Liver (tissue), 3 donors: ENCODE measurements around the gene TBC1D12.

Source experiments
- TAF1 ChIP-seq: conservative IDR thresholded peaks from 2 replicates; pipeline ENCODE4 v1.6.1; 2016; ENCODE audit warnings: antibody characterized with exemption, mild to moderate bottlenecking
- TF ChIP-seq, protein P1 (sequence below): fragments of 150-350 bp; IDR thresholded peaks from 2 replicates; pipeline ENCODE4 v1.5.1; 2017; ENCODE audit warnings: improper control_type of control experiment, low read depth, low read length; ENCODE audit not compliant: missing input control
- donor health status: healthy.
- donor health status: healthy.

DNA sequence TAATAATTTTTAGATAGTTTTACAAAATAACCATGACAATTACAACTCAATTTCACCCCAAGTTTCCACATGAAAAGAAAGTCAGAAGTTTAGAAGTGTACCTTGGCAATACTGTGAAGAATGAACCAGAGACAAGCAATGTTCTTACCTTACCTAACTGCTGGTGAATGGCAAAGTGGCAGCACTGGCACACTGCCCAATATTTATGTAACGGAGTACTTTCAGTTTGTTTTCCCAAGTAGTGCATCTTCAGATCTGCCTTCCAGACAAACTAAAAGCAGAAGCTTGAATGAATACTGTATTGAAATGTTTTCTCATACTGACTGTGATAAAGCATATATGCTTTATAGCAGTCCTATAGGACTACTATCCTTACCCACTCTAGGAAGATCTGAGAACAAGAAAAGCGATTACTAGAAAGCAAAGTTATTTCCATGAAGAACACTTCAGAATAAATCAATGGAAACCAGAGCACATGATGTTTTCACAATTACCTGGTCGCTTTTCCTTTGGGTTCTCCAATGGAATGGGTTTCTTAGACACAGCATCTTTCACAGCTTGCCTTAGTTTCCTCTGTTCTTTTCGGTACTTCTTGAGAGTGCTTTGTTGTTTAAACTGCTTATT is 41.1 kb upstream of the TBC1D12 start:
- TF ChIP-seq, protein P1, sequence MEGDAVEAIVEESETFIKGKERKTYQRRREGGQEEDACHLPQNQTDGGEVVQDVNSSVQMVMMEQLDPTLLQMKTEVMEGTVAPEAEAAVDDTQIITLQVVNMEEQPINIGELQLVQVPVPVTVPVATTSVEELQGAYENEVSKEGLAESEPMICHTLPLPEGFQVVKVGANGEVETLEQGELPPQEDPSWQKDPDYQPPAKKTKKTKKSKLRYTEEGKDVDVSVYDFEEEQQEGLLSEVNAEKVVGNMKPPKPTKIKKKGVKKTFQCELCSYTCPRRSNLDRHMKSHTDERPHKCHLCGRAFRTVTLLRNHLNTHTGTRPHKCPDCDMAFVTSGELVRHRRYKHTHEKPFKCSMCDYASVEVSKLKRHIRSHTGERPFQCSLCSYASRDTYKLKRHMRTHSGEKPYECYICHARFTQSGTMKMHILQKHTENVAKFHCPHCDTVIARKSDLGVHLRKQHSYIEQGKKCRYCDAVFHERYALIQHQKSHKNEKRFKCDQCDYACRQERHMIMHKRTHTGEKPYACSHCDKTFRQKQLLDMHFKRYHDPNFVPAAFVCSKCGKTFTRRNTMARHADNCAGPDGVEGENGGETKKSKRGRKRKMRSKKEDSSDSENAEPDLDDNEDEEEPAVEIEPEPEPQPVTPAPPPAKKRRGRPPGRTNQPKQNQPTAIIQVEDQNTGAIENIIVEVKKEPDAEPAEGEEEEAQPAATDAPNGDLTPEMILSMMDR, result no peak
- TF ChIP-seq TAF1, result no peak
